T47D (cell line): ENCODE results near the gene SIRT3.

ENCODE experiments used
- DNase-seq, 2 experiments: peaks; one replicate each; pipeline versions ENCODE4 v3.0.0 to v3.0.0-alpha.2; 2011 to 2012; ENCODE audit warnings: low read depth in 1 of 2, low spot score in 1 of 2
- JUND ChIP-seq: IDR thresholded peaks from 2 replicates; pipeline ENCODE4 v1.6.1; 2012; ENCODE audit warnings: low read depth
- in situ Hi-C: cut with HindIII; loops from 2 replicates; pipeline ENCODE4 v1.10.0; 2016; ENCODE audit warnings: low sequenced_read_pairs, low pct_unique_long_range_greater_than_20kb

SIRT3 gene

DNA sequence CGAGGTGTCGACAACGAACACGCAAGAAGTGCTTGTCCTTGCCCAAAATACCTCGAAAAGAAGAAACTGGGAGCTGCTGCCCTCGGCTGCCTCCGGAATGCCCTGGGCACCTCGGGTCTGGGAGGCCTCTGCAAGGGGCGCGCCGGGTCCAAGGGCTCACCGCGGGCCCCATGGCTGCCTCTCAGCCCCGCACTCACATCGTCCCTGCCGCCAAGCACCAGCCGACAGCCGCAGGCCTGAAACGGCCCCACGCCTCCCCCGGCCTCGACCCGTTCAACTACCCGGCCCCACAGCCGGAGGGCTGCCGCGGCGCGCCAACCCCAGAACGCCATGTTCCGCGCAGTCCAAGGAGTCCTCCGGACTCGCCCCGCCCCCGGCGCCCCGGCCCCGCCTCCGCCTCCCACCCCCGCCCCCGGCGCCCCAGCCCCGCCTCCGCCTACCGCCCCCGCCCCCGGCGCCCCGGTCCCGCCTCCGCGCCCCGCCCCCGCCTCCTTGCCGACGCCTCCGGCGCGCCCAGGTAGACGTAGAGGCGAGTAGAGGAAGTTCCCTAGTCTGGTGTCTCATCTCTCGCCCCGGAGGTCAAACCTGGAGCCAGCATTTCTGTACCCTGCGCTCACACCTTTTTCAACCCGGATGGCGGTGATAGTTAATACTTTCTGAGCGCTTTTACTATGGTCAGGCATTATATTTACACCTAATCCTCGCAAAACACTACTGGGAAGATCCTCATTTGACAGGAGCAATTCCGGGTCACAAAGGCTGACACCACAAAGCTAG, at the start of gene SIRT3:
Gene SIRT3 (minus strand): TSS at position 346 of the 777 bp plus-strand sequence. CDS start 14 bp downstream, at position 332.
- DNase-seq, result peak; percentile 79 to 90
- in situ Hi-C loops, result no loop called here
- TF ChIP-seq JUND, result no peak

GRCh38 chr11:285894-286220, 49.7 kb upstream of the SIRT3 start:
- no peak for TF ChIP-seq JUND
- DNase-seq, result peak in 1 of 2 experiments; percentile 1
- in situ Hi-C loops, result no loop called here

DNA sequence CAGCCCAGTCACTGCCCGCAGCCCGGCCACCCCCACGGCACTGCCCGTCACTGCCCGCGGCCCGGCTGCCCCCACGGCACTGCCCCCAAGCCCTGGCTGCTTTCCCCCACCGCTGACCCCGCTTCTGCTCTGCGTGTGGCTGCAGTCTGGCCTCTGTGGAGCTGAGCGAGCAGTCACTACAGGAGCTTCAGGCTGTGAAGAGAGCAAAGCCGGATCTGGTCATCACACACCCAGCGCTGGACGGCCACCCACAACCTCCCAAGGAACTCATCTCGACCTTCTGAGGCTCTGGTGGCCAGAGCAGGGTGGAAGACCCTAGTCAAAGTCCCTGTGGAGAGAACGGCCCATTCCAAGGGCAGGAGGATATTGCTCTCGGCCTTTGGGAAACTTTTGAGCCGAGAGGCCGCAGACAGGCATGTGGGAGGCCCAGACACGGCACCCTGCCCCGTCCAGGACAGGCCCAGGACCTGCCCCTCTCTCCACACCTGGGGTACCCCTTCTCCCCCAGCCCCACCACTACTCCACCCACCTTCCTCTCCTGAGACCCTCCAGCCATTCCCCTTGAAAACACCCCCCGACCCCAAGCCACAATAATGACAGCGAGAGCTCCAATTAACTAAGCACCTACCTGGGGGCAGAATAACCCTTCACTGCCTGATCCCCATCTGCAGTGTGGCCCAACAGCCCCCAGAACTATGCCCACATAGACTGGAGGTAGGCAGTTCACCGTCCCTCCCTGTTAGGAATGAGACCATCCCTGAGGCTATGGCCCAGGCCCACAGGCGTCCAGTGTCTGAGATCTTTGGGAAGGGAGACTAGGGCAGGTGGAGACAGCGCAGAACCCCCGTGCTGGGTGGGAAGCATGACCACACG, 49.1 kb upstream of the SIRT3 start:
- in situ Hi-C loops, result no loop called here
- no peak for TF ChIP-seq JUND
- peak in 1 of 2 experiments; percentile 0 for DNase-seq

- peak in 1 of 2 experiments; percentile 0 for DNase-seq
- no peak for TF ChIP-seq JUND
- in situ Hi-C loops, result no loop called here
Observed at GRCh38 chr11:284105-285020, 48.2 kb upstream of the SIRT3 start.

- in situ Hi-C loops, result no loop called here
- no peak for DNase-seq
- TF ChIP-seq JUND, result no peak
Observed at GRCh38 chr11:283405-284104, 47.4 kb upstream of the SIRT3 start.

DNA sequence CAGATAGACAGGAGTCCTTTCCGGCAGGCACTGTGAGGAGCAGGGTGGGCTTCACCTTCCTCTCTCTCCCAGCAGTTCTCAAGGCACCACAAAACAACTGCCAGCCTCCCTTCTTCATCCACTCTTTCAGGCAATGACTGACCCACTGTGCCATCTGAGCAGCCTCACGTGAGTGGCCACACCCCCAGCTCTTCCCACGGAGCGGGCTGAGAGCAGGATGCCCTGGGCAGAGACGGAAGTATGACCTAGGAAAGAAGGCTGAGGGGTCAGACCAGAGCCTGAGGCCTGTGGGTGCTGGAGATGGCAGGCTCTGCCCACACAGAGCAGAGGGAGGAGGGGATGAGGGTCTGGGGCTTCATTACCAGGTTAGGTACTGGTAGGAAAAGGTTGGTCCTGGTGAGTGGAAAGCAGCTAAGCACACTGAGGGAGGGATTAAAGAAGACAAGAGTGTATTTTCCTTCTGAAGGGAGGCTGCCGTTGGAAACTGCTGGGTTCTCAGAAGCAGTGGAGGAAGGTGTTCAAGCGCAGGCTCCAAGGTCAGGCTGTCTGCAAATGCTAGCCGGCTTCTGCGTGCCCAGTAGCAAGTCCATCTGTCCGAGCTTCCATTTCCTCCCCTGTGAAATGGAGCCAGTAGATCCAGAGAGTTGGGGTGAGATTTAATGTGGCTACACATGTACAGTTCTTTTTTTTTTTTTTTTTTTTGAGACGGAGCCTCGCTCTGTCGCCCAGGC, 46.7 kb upstream of the SIRT3 start:
- in situ Hi-C loops, result no loop called here

GRCh38 chr11:282171-282570, 46.0 kb upstream of the SIRT3 start:
- in situ Hi-C loops, result no loop called here
- no peak for DNase-seq
- no peak for TF ChIP-seq JUND

More for the DNA sequence above, 46.7 kb upstream of the SIRT3 start:
- TF ChIP-seq JUND, result no peak
- no peak for DNase-seq

- in situ Hi-C loops, result no loop called here
- no peak for DNase-seq
- TF ChIP-seq JUND, result no peak
Observed at GRCh38 chr11:281486-282161, 45.5 kb upstream of the SIRT3 start.

DNA sequence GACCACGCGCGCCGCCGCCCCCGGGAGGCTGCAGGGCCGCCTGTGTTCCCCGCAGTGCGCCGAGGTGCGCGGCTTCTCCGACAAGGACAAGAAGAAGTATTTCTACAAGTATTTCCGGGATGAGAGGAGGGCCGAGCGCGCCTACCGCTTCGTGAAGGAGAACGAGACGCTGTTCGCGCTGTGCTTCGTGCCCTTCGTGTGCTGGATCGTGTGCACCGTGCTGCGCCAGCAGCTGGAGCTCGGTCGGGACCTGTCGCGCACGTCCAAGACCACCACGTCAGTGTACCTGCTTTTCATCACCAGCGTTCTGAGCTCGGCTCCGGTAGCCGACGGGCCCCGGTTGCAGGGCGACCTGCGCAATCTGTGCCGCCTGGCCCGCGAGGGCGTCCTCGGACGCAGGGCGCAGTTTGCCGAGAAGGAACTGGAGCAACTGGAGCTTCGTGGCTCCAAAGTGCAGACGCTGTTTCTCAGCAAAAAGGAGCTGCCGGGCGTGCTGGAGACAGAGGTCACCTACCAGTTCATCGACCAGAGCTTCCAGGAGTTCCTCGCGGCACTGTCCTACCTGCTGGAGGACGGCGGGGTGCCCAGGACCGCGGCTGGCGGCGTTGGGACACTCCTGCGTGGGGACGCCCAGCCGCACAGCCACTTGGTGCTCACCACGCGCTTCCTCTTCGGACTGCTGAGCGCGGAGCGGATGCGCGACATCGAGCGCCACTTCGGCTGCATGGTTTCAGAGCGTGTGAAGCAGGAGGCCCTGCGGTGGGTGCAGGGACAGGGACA, 44.8 kb upstream of the SIRT3 start:
- DNase-seq, result no peak
- in situ Hi-C loops, result no loop called here
- TF ChIP-seq JUND, result no peak

DNA sequence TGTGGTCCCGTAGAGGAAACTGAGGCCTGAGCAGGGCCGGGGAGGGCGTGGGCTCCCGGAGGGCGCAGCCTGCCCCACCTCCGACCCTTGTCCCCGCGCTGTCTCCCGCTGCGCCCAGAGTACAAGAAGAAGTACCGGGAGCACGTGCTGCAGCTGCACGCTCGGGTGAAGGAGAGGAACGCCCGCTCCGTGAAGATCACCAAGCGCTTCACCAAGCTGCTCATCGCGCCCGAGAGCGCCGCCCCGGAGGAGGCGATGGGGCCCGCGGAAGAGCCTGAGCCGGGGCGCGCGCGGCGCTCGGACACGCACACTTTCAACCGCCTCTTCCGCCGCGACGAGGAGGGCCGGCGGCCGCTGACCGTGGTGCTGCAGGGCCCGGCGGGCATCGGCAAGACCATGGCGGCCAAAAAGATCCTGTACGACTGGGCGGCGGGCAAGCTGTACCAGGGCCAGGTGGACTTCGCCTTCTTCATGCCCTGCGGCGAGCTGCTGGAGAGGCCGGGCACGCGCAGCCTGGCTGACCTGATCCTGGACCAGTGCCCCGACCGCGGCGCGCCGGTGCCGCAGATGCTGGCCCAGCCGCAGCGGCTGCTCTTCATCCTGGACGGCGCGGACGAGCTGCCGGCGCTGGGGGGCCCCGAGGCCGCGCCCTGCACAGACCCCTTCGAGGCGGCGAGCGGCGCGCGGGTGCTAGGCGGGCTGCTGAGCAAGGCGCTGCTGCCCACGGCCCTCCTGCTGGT, 44.0 kb upstream of the SIRT3 start:
- in situ Hi-C loops, result no loop called here
- no peak for TF ChIP-seq JUND
- peak; percentile 59 to 70 for DNase-seq
